ENCODE results near the gene POPDC2. TPM values are rescaled to one million over a fixed set of nuclear protein-coding genes. Genes with fewer than 3 reads are reported as not detected.

The POPDC2 gene
- total and polyA plus RNA-seq, 2 donors (not counting 3 experiments of a cell fraction or from before 2014, with no cell fraction given): 0.57 to 0.66 TPM

- no TSS peak for BruUV-seq (replicated peaks)
- CTCF ChIA-PET: no interaction called here
- dilution Hi-C loops (cut with MboI; ENCODE audit: extremely low pct_ligation_motif_present, low sequenced_read_pairs): no loop called here
- no peaks in the 10 kb centered on the region for H3K4me1 ChIP-seq (ENCODE audit: control insufficient read depth, extremely low read depth, insufficient read depth, low read length)
- H2AFZ ChIP-seq (ENCODE audit: low read depth, low read length): no peak overlapping the region
- no peaks in the 10 kb centered on the region for H3K27me3 ChIP-seq (ENCODE audit: control insufficient read depth in 2 of 2, insufficient read depth in 2 of 2, low read length in 2 of 2)
- H3K9me1 ChIP-seq (replicated peaks; ENCODE audit: control insufficient read depth, extremely low read depth, insufficient read depth, low read length): no peaks in the 10 kb centered on the region
- no peaks in the 10 kb centered on the region for H3K36me3 ChIP-seq (ENCODE audit: control insufficient read depth in 2 of 2, extremely low read depth in 1 of 2, insufficient read depth in 2 of 2, low read length in 2 of 2)
- H3K79me2 ChIP-seq (ENCODE audit: control insufficient read depth, insufficient read depth, low read length): no peaks in the 10 kb centered on the region
- intact Hi-C loops (cut with micrococcal nuclease): no loop called here
- FAIRE-seq: no peak
- H3K27ac ChIP-seq (ENCODE audit: insufficient read depth, low read depth, low read length): no peak overlapping the region
- no peaks in the 10 kb centered on the region for H3K9me3 ChIP-seq (replicated peaks; ENCODE audit: control insufficient read depth, insufficient read depth, low read length)
- H4K20me1 ChIP-seq (replicated peaks; ENCODE audit: control insufficient read depth, extremely low read depth, insufficient read depth, low read length): no peaks in the 10 kb centered on the region
- no peak overlapping the region for H3K4me3 ChIP-seq (replicated peaks in 1 of 3; ENCODE audit: insufficient read depth in 1 of 3, low read depth in 1 of 3, low read length in 3 of 3)
- H3K9ac ChIP-seq (replicated peaks; ENCODE audit: extremely low read depth, insufficient read depth, low read length): no peak overlapping the region
- H3K4me2 ChIP-seq (ENCODE audit: insufficient read depth, low read length): no peak overlapping the region
- no peak for DNase-seq (ENCODE audit: low read depth, low spot score)
- TF ChIP-seq GATA2 (IDR thresholded peaks at IDR 0.05; ENCODE audit: insufficient read depth, insufficient read length, low read depth, low read length): no peak
- no peak for TF ChIP-seq CTCF (IDR thresholded peaks at IDR 0.05; ENCODE audit: extremely low read depth in 1 of 2, insufficient read depth in 1 of 2, low read depth in 1 of 2, low read length in 2 of 2)
- TF ChIP-seq EZH2 (IDR thresholded peaks at IDR 0.05; ENCODE audit: borderline replicate concordance, low read depth, low read length, severe bottlenecking): no peak
- no peak for TF ChIP-seq MAX (IDR thresholded peaks at IDR 0.05; ENCODE audit: insufficient read depth, insufficient read length)
- no peak for TF ChIP-seq POLR2AphosphoS5 (IDR thresholded peaks at IDR 0.05; ENCODE audit: insufficient read depth, low read depth, low read length)
- TF ChIP-seq MYC (IDR thresholded peaks at IDR 0.05; ENCODE audit: low read depth, low read length): no peak
- TF ChIP-seq FOS (IDR thresholded peaks at IDR 0.05; ENCODE audit: borderline replicate concordance, insufficient read depth, low read length): no peak
- TF ChIP-seq JUN (IDR thresholded peaks at IDR 0.05; ENCODE audit: borderline replicate concordance, insufficient read depth, insufficient read length, low read depth): no peak
- POLR2A ChIA-PET: no interaction called here
Observed at GRCh38 chr3:119616056-119616455, 44.3 kb downstream of the POPDC2 start.

Measured in endothelial cell of umbilical vein (primary cell).